Upper lobe of left lung (tissue), 6 donors: ENCODE measurements around the gene COL23A1. TPM values are rescaled to one million over a fixed set of nuclear protein-coding genes. Genes with fewer than 3 reads are reported as not detected.

ENCODE experiments used
- ATAC-seq, 2 donors: fragments of 200-7000 bp; cut with Tn5 transposase; one replicate each; pipeline ENCODE4 v1.9.1; 2022; ENCODE audit warnings: mild to moderate bottlenecking in 2 of 2, moderate library complexity in 2 of 2; ENCODE audit not compliant: low FRiP score in 2 of 2
- DNase-seq, 2 donors: peaks; one replicate each; pipeline ENCODE4 v3.0.0-alpha.2; 2019 to 2020
- H3K27ac ChIP-seq, 4 donors: fragments of 200-600 bp; sonication (generic); one replicate each; pipeline ENCODE4 v1.5.1; 2016 to 2019
- H3K27me3 ChIP-seq, 4 donors: fragments of 200-600 bp; sonication (generic); one replicate each; pipeline ENCODE4 v1.5.1; 2017 to 2019
- H3K36me3 ChIP-seq, 4 donors: fragments of 200-600 bp; sonication (generic); one replicate each; pipeline ENCODE4 v1.5.1; 2016 to 2019
- H3K4me1 ChIP-seq, 4 donors: fragments of 200-600 bp; sonication (generic); one replicate each; pipeline ENCODE4 v1.5.1; 2018 to 2019
- H3K4me3 ChIP-seq, 4 donors: fragments of 200-600 bp; sonication (generic); one replicate each; pipeline ENCODE4 v1.5.1; 2017 to 2019; ENCODE audit warnings: mild to moderate bottlenecking in 2 of 4, moderate library complexity in 1 of 4
- H3K9me3 ChIP-seq, 4 donors: fragments of 200-600 bp; sonication (generic); one replicate each; pipeline ENCODE4 v1.5.1; 2018 to 2019
- EP300 ChIP-seq, 4 donors: sonication (generic); formaldehyde crosslinking; IDR thresholded peaks; one replicate each; pipeline ENCODE4 v1.5.1; 2017; ENCODE audit warnings: antibody characterized with exemption in 4 of 4, control low read depth in 2 of 4
- POLR2A ChIP-seq, 4 donors: fragments of 450-650 bp; IDR thresholded peaks; one replicate each; pipeline ENCODE4 v1.5.1; 2016 to 2017; ENCODE audit warnings: antibody characterized with exemption in 4 of 4, mild to moderate bottlenecking in 2 of 4
- POLR2AphosphoS5 ChIP-seq, 2 donors: sonication (generic); formaldehyde crosslinking; IDR thresholded peaks; one replicate each; pipeline ENCODE4 v1.5.1; 2017; ENCODE audit warnings: antibody characterized with exemption in 2 of 2
- WGBS, 2 donors: methylation state at CpG; one replicate each; pipeline ENCODE4 v1.1.5; 2017 to 2018; 5-methylcytosine and 5-hydroxymethylcytosine counted together
- total RNA-seq, 6 donors: library from RNA; depleted of rRNA in 4 of 6; stranded (reverse); fragments of >200 nt in 4 of 6; gene quantifications; one replicate each; pipeline versions ENCODE4 v1.1.0 to v1.2.1, GENCODE V29; 2016 to 2021
- TF ChIP-seq, protein P1 (sequence below), 6 experiments: fragments of 450-650 bp in 4 of 6; fragments of 200-600 bp in 2 of 6; sonication (generic) in 2 of 6; IDR thresholded peaks; one replicate each; pipeline ENCODE4 v1.5.1; 2016 to 2019; ENCODE audit warnings: antibody characterized with exemption in 6 of 6
- donor health status: DM: no; HTN: no; CAD: no; lungs with moderate emphysema.
- donor health status: DM: no; HTN: yes; CAD: no; lungs with severe emphysema.

Gene COL23A1
- total RNA-seq, 6 donors from 2014 or later: 0.61 to 3.1 (median 1.5) TPM

DNA sequence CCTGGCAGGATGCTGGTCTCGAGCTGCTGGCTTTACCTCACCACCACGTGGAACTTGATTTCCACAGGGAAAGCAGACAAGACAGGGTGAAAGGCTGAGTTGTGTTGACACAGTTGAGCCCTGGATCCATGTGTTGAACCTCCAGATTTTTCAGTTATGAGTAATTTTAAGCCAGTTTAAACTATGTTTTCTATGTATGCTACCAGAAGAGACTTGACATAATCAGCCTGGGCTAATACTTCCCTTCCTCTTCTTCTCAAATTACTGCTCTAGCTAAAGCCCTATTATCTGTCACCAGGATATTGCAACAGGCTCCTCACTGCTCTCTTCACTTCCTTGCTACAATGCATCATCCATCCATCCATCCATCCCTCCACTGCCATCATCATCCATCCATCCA is 345.6 kb downstream of the COL23A1 start:
- TF ChIP-seq POLR2AphosphoS5 (IDR thresholded peaks at IDR 0.05) (no peak), EP300 (IDR thresholded peaks at IDR 0.05) (no peak), POLR2A (IDR thresholded peaks at IDR 0.05) (no peak)
- TF ChIP-seq, protein P1, sequence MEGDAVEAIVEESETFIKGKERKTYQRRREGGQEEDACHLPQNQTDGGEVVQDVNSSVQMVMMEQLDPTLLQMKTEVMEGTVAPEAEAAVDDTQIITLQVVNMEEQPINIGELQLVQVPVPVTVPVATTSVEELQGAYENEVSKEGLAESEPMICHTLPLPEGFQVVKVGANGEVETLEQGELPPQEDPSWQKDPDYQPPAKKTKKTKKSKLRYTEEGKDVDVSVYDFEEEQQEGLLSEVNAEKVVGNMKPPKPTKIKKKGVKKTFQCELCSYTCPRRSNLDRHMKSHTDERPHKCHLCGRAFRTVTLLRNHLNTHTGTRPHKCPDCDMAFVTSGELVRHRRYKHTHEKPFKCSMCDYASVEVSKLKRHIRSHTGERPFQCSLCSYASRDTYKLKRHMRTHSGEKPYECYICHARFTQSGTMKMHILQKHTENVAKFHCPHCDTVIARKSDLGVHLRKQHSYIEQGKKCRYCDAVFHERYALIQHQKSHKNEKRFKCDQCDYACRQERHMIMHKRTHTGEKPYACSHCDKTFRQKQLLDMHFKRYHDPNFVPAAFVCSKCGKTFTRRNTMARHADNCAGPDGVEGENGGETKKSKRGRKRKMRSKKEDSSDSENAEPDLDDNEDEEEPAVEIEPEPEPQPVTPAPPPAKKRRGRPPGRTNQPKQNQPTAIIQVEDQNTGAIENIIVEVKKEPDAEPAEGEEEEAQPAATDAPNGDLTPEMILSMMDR (IDR thresholded peaks at IDR 0.05): no peak
- no peaks in the 10 kb centered on the region for H3K27me3 ChIP-seq
- 79 to 94% methylated on average over 2 of the region's 2 CpGs for WGBS, 2 donors

DNA sequence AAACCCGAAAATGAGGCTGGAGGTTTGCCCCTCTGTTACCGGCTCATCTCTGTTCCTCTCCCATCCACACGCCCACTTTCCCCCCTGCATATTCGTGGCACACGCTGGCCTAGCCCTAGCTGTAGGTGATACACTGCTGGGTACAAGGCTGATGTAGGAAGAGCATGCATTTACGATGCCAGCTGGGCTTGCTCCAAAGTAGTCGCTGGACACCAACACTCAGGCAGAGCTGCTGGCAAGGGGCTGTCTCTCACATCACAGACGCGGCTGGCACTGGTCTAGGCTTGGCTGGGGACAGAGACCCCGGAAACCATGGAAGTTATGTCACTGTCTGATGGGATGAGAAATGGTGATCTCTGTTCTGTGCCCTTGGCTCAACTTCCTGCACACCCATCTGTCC is 347.8 kb downstream of the COL23A1 start:
- Histone ChIP-seq H3K27ac (peak overlapping the region in 1 of 4 donors; percentile 91), H3K36me3 (no peaks in the 10 kb centered on the region), H3K4me3 (no peak overlapping the region), H3K27me3 (no peaks in the 10 kb centered on the region), H3K9me3 (no peaks in the 10 kb centered on the region), H3K4me1 (peaks cover 26 to 40% (median 37%) of the 10 kb centered on the region in 4 donors)
- WGBS, 2 donors: 85 to 86% methylated on average over 7 to 10 of the region's 10 CpGs
- TF ChIP-seq POLR2A (IDR thresholded peaks at IDR 0.05) (no peak), POLR2AphosphoS5 (IDR thresholded peaks at IDR 0.05) (no peak), EP300 (IDR thresholded peaks at IDR 0.05) (no peak)
- TF ChIP-seq, protein P1 (IDR thresholded peaks at IDR 0.05): no peak
- DNase-seq (no peak), ATAC-seq (no peak)

More for the DNA sequence above, 345.6 kb downstream of the COL23A1 start:
- ATAC-seq: no peak
- no peak for DNase-seq
- H3K27ac ChIP-seq: no peak overlapping the region
- H3K4me1 ChIP-seq: peaks cover 8 to 21% (median 18%) of the 10 kb centered on the region in 4 donors
- no peaks in the 10 kb centered on the region for H3K36me3 ChIP-seq
- no peak overlapping the region for H3K4me3 ChIP-seq
- H3K9me3 ChIP-seq: no peaks in the 10 kb centered on the region

DNA sequence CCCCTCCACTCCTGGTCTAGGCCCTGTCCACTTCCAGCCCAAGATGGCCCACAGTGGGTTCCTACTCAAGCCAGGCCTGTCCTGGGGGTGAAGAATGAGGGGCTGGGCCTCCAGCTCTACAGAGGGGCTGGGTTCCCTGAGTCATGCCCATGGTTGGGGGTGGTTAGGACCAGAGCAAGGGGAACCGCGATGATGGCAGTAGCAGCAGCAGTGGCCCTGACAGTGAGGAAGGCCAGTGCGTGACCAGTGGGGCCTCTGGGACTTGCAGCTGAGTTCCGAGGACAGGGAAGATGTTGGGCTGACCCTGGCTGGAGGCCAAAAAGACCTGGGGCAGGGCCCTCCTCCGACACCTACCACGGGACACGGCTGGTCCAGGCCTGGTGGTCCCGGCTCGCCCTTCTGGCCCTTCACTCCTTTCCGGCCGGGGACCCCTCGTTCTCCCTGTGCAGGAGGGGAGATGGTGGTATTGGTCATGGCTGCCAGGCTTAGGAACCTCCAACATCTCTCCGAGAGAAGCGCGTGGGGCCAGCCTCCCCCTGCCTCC is 348.4 kb downstream of the COL23A1 start:
- ATAC-seq: peak in 1 of 2 donors; percentile 3
- no peaks in the 10 kb centered on the region for H3K36me3 ChIP-seq
- peak overlapping the region in 3 of 4 donors; percentile 70 to 91 (median 82) for H3K27ac ChIP-seq
- DNase-seq: no peak
- no peaks in the 10 kb centered on the region for H3K27me3 ChIP-seq
- peaks cover 32 to 47% (median 42%) of the 10 kb centered on the region in 4 donors for H3K4me1 ChIP-seq
- no peaks in the 10 kb centered on the region for H3K9me3 ChIP-seq
- WGBS, 2 donors: 78 to 84% methylated on average over 11 to 15 of the region's 15 CpGs
- H3K4me3 ChIP-seq: no peak overlapping the region
- TF ChIP-seq EP300 (IDR thresholded peaks at IDR 0.05) (no peak), POLR2A (IDR thresholded peaks at IDR 0.05) (no peak), POLR2AphosphoS5 (IDR thresholded peaks at IDR 0.05) (no peak)
- TF ChIP-seq, protein P1 (IDR thresholded peaks at IDR 0.05): no peak

DNA sequence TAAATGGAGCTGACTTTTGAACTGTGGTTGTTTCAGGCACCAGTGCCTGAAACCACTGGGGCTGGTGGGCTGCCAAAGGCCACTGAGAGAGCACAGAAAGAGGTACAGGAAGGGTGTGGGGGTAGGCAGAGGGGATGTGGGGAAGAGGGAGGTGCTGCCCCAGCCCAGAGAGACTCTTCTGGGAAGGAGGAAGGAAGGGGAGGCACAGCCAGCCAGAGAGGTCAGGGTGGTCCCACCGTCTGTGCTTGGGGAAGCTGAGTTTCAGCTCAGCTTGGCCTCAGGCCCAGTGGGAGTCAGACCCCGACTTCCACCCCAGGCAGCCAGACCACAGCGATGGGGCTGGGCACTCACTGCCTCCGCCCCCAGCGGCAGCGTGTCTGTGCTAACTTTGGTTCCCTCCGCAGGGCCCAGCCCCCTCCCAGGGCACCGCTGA is 348.9 kb downstream of the COL23A1 start:
- TF ChIP-seq, protein P1 (IDR thresholded peaks at IDR 0.05): no peak
- TF ChIP-seq POLR2AphosphoS5 (IDR thresholded peaks at IDR 0.05) (no peak), EP300 (IDR thresholded peaks at IDR 0.05) (no peak), POLR2A (IDR thresholded peaks at IDR 0.05) (no peak)
- Histone ChIP-seq H3K27ac (peak overlapping the region; percentile 37 to 91 (median 76)), H3K36me3 (no peaks in the 10 kb centered on the region), H3K4me3 (no peak overlapping the region), H3K27me3 (no peaks in the 10 kb centered on the region), H3K9me3 (no peaks in the 10 kb centered on the region), H3K4me1 (peaks cover 37 to 52% (median 47%) of the 10 kb centered on the region in 4 donors)
- peak; percentile 9 to 12 for ATAC-seq
- no peak for DNase-seq
- 55 to 61% methylated on average over 2 to 7 of the region's 8 CpGs for WGBS, 2 donors

DNA sequence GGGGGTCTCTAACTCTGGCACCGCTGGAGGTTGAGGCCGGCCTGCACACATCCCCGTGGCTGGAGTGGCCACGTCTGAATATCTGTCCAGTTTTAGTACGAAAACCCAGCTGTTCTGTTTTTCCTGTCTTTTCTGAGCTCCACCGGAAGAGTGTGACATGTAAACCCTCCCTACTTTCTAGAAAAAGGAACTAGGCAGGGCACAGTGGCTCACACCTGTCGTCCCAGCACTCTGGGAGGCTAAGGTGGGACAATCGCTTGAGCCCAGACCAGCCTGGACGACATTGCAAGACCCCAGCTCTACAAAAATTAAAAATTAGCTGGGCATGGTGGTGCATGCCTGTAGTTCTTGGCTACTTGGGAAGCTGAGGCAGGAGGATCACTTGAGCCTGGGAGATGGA is 349.4 kb downstream of the COL23A1 start:
- Histone ChIP-seq H3K27me3 (no peaks in the 10 kb centered on the region), H3K4me1 (peaks cover 41 to 57% (median 50%) of the 10 kb centered on the region in 4 donors), H3K27ac (peak overlapping the region; percentile 60 to 91 (median 76)), H3K9me3 (no peaks in the 10 kb centered on the region), H3K4me3 (no peak overlapping the region), H3K36me3 (no peaks in the 10 kb centered on the region)
- no peak for DNase-seq
- no peak for ATAC-seq
- TF ChIP-seq POLR2A (IDR thresholded peaks at IDR 0.05): no peak
- no peak for TF ChIP-seq POLR2AphosphoS5 (IDR thresholded peaks at IDR 0.05)
- no peak for TF ChIP-seq EP300 (IDR thresholded peaks at IDR 0.05)
- TF ChIP-seq, protein P1 (IDR thresholded peaks at IDR 0.05): no peak
- WGBS, 2 donors: 56 to 58% methylated on average over 9 of the region's 9 CpGs
